ENCODE results near the gene SETD2. TPM values are rescaled to one million over a fixed set of nuclear protein-coding genes. Genes with fewer than 3 reads are reported as not detected.
"Not testable (repeated sequence)": the region's sequence is repeated elsewhere in the genome, so short reads cannot be mapped to it uniquely, and the experiment has no call there.

The SETD2 gene
- total RNA-seq, 4 donors from 2014 or later = 54.3 to 113 (median 67.9) TPM

DNA sequence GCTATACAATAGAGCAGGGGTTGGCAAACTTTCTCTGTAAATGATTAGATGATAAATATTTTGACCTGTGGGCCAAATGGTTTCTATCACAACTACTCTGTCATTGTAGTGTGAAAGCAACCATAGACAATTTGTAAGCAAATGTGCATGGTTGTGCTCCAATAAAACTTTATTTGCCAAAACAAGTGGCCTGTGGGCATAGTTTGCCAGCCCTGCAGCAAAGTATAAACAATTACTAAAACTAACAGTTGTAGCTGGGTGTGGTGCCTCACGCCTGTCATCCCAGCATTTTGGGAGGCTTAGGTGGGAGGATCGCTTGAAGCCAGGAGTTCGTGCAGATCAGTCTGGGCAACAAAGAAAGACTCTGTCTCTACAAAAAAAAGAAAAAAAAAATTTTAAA lies 122.8 kb downstream of the SETD2 start:
- WGBS, 2 donors (ENCODE audit: low coverage in 1 of 2) = 88 to 92% methylated on average over 3 of the region's 3 CpGs
- DNase-seq = no peak
- Histone ChIP-seq H3K27ac (no peak overlapping the region), H3K4me1 (peaks cover 0 to 20% (median 8%) of the 10 kb centered on the region in 4 donors), H3K9me3 (no peaks in the 10 kb centered on the region), H3K4me3 (no peak overlapping the region), H3K36me3 (peaks cover 0 to 44% (median 15%) of the 10 kb centered on the region in 4 donors), H3K27me3 (no peaks in the 10 kb centered on the region)
- in situ Hi-C loops (cut with MboI; ENCODE audit: low pct_ligation_motif_present in 1 of 4, low pct_unique_long_range_greater_than_20kb in 1 of 4, low sequenced_read_pairs in 3 of 4) = no loop called here
- intact Hi-C loops (cut with DNase I; ENCODE audit: low total_unique reads) = no loop called here
- TF ChIP-seq POLR2AphosphoS5 (IDR thresholded peaks at IDR 0.05) = no peak
- TF ChIP-seq EP300 (IDR thresholded peaks at IDR 0.05; ENCODE audit: low read depth) = no peak
- TF ChIP-seq POLR2A (IDR thresholded peaks at IDR 0.05) = no peak
- TF ChIP-seq, protein P1, sequence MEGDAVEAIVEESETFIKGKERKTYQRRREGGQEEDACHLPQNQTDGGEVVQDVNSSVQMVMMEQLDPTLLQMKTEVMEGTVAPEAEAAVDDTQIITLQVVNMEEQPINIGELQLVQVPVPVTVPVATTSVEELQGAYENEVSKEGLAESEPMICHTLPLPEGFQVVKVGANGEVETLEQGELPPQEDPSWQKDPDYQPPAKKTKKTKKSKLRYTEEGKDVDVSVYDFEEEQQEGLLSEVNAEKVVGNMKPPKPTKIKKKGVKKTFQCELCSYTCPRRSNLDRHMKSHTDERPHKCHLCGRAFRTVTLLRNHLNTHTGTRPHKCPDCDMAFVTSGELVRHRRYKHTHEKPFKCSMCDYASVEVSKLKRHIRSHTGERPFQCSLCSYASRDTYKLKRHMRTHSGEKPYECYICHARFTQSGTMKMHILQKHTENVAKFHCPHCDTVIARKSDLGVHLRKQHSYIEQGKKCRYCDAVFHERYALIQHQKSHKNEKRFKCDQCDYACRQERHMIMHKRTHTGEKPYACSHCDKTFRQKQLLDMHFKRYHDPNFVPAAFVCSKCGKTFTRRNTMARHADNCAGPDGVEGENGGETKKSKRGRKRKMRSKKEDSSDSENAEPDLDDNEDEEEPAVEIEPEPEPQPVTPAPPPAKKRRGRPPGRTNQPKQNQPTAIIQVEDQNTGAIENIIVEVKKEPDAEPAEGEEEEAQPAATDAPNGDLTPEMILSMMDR (IDR thresholded peaks at IDR 0.05) = no peak

DNA sequence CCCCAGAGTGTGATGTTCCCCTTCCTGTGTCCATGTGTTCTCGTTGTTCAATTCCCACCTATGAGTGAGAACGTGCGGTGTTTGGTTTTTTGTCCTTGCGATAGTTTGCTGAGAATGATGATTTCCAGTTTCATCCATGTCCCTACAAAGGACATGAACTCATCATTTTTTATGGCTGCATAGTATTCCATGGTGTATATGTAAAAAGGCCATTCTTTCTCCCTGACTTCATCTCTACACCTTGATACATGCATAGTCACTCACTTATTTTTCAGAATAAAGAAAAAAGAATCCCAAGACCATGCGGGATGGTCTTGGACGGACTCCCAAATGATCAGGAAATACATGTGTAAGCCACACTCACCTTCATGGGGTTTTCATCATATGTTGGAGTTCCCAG lies 126.6 kb downstream of the SETD2 start:
- H3K4me3 ChIP-seq; H3K27ac ChIP-seq; H3K27me3 ChIP-seq; H3K9me3 ChIP-seq; DNase-seq; intact Hi-C loops (cut with DNase I; ENCODE audit: low total_unique reads); in situ Hi-C loops (cut with MboI; ENCODE audit: low pct_ligation_motif_present in 1 of 4, low pct_unique_long_range_greater_than_20kb in 1 of 4, low sequenced_read_pairs in 3 of 4): not testable (repeated sequence)
- Histone ChIP-seq H3K4me1 (peaks cover 3 to 43% (median 24%) of the 10 kb centered on the region in 4 donors), H3K36me3 (peaks cover 0 to 36% (median 15%) of the 10 kb centered on the region in 4 donors)
- WGBS, 2 donors (ENCODE audit: low coverage in 1 of 2) = 50 to 88% methylated on average over 2 to 4 of the region's 6 CpGs

DNA sequence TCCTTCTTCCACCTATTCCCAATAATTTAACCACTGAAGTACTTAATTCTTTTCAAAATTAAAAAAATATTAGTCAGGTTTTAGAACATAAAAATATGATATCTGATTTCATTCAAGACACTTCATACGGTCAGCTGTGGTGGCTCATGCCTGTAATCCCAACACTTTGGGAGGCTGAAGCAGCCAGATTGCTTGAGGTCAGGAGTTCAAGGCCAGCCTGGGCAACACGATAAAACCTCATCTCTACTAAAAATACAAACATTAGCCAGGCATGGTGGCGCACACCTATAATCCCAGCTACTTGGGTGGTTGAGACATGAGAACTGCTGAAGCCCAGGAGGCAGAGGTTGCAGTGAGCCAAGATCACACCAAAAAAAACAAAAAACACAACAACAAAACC lies 127.8 kb downstream of the SETD2 start:
- 36 to 53% methylated on average over 2 to 3 of the region's 3 CpGs for WGBS, 2 donors (ENCODE audit: low coverage in 1 of 2)
- Histone ChIP-seq H3K4me3 (no peak overlapping the region), H3K27ac (peak overlapping the region; percentile 34 to 70 (median 58)), H3K36me3 (peaks cover 0 to 25% (median 9%) of the 10 kb centered on the region in 4 donors), H3K27me3 (no peaks in the 10 kb centered on the region), H3K9me3 (no peaks in the 10 kb centered on the region), H3K4me1 (peaks cover 3 to 38% (median 22%) of the 10 kb centered on the region in 4 donors)
- in situ Hi-C loops (cut with MboI; ENCODE audit: low pct_ligation_motif_present in 1 of 4, low pct_unique_long_range_greater_than_20kb in 1 of 4, low sequenced_read_pairs in 3 of 4) (no loop called here), intact Hi-C loops (cut with DNase I; ENCODE audit: low total_unique reads) (no loop called here)
- DNase-seq = no peak
- TF ChIP-seq EP300 (IDR thresholded peaks at IDR 0.05; ENCODE audit: low read depth) (no peak), POLR2A (IDR thresholded peaks at IDR 0.05) (no peak), POLR2AphosphoS5 (IDR thresholded peaks at IDR 0.05) (no peak)
- TF ChIP-seq, protein P1 (IDR thresholded peaks at IDR 0.05) = no peak

DNA sequence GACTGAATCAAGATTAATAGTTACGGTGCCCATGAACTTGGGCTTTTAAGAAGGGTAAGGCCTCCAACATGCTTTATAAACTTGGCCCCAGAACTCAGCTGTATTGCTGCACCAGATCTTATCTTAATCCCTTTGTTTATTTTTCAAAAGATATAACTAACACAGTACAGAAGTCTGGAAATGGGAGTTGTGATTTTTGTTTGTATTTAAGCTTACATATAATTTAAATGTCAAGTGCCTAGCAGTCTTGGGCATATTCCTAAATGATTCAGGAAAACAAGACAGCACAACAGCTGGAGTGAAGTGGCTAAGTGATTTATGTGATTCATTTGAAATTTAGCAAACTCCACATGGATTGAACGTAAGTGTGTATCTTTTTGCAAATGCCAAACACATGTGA lies 128.3 kb downstream of the SETD2 start:
- Histone ChIP-seq H3K27me3 (no peaks in the 10 kb centered on the region), H3K4me1 (peaks cover 3 to 38% (median 25%) of the 10 kb centered on the region in 4 donors), H3K4me3 (no peak overlapping the region), H3K9me3 (no peaks in the 10 kb centered on the region), H3K27ac (peak overlapping the region; percentile 56 to 70 (median 58)), H3K36me3 (peaks cover 0 to 20% (median 6%) of the 10 kb centered on the region in 4 donors)
- intact Hi-C loops (cut with DNase I; ENCODE audit: low total_unique reads) (no loop called here), in situ Hi-C loops (cut with MboI; ENCODE audit: low pct_ligation_motif_present in 1 of 4, low pct_unique_long_range_greater_than_20kb in 1 of 4, low sequenced_read_pairs in 3 of 4) (no loop called here)
- 40 to 52% methylated on average over 2 of the region's 2 CpGs for WGBS, 2 donors (ENCODE audit: low coverage in 1 of 2)
- TF ChIP-seq EP300 (IDR thresholded peaks at IDR 0.05; ENCODE audit: low read depth) = no peak
- TF ChIP-seq, protein P1 (IDR thresholded peaks at IDR 0.05) = no peak
- no peak for TF ChIP-seq POLR2A (IDR thresholded peaks at IDR 0.05)
- no peak for TF ChIP-seq POLR2AphosphoS5 (IDR thresholded peaks at IDR 0.05)
- no peak for DNase-seq

All from transverse colon (tissue), 4 donors.